Karpas-422 (cell line): ENCODE data around the gene CCL5. TPM values are rescaled to one million over a fixed set of nuclear protein-coding genes. Genes with fewer than 3 reads are reported as not detected.

Source experiments
- DNase-seq: peaks from one replicate; pipeline ENCODE4 v3.0.0-alpha.2; 2015
- H2AFZ ChIP-seq: fragments of 200-600 bp; sonication (generic); 2 replicates; pipeline ENCODE4 v1.6.1; 2014; ENCODE audit warnings: antibody characterized with exemption, low read length, mixed read lengths
- H3K27ac ChIP-seq: fragments of 200-600 bp; sonication (generic); 2 replicates; pipeline ENCODE4 v1.5.1; 2014; ENCODE audit warnings: mild to moderate bottlenecking, low read length, moderate library complexity
- H3K27me3 ChIP-seq: fragments of 200-600 bp; sonication (generic); 2 replicates; pipeline ENCODE4 v1.6.1; 2014; ENCODE audit warnings: low read length, mixed read lengths
- H3K36me3 ChIP-seq: fragments of 200-600 bp; sonication (generic); 2 replicates; pipeline ENCODE4 v1.6.1; 2014; ENCODE audit warnings: low read length, mixed read lengths; ENCODE audit not compliant: insufficient read depth
- H3K4me1 ChIP-seq: fragments of 200-600 bp; sonication (generic); 2 replicates; pipeline ENCODE4 v1.6.1; 2014; ENCODE audit warnings: mild to moderate bottlenecking, low read length, mixed read lengths
- H3K4me2 ChIP-seq: fragments of 200-600 bp; sonication (generic); 2 replicates; pipeline ENCODE4 v1.6.1; 2014; ENCODE audit warnings: low read length, low read depth, mild to moderate bottlenecking; ENCODE audit not compliant: poor library complexity, severe bottlenecking
- H3K4me3 ChIP-seq: fragments of 200-600 bp; sonication (generic); 2 replicates; pipeline ENCODE4 v1.5.1; 2014; ENCODE audit warnings: mild to moderate bottlenecking, antibody characterized with exemption, low read length, mixed read lengths
- H3K79me2 ChIP-seq: fragments of 200-600 bp; sonication (generic); 2 replicates; pipeline ENCODE4 v1.6.1; 2014; ENCODE audit warnings: mild to moderate bottlenecking, low read length, mixed read lengths
- H3K9ac ChIP-seq: fragments of 200-600 bp; sonication (generic); 2 replicates; pipeline ENCODE4 v1.6.0; 2014; ENCODE audit warnings: low read length
- H3K9me2 ChIP-seq: fragments of 200-600 bp; sonication (generic), shearing (Covaris generic); replicated peaks from 2 replicates; pipeline ENCODE4 v1.6.0; 2014; ENCODE audit warnings: mild to moderate bottlenecking, low read length, moderate library complexity; ENCODE audit not compliant: insufficient read depth
- H3K9me3 ChIP-seq: fragments of 300-700, 200-600 bp; sonication (generic); 2 replicates; pipeline ENCODE4 v1.6.1; 2014; ENCODE audit warnings: low read length, mixed read lengths
- H4K20me1 ChIP-seq: fragments of 200-600 bp; sonication (generic); 2 replicates; pipeline ENCODE4 v1.6.1; 2014; ENCODE audit warnings: mild to moderate bottlenecking, antibody characterized with exemption, low read length, low read depth; ENCODE audit not compliant: insufficient read depth
- total RNA-seq: library from RNA; depleted of rRNA; stranded (reverse); fragments of >200 nt; shearing (Covaris generic); gene quantifications from 2 replicates; pipeline ENCODE4 v1.2.3, GENCODE V29; 2014; ENCODE audit warnings: low replicate concordance; rRNA removed

Gene CCL5
- not detected in 2 replicates for total RNA-seq

GRCh38 chr17:35879773-35880654 is at the start of gene CCL5:
Gene CCL5 (minus strand): TSS chr17:35880360.
- Histone ChIP-seq H3K4me1 (no peaks in the 10 kb centered on the region), H2AFZ (no peak within 1 kb of the TSS), H4K20me1 (no peaks in the 10 kb centered on the region), H3K27me3 (no peaks in the 10 kb centered on the region), H3K79me2 (no peaks in the 10 kb centered on the region), H3K9ac (no peak within 1 kb of the TSS), H3K4me2 (no peak within 1 kb of the TSS), H3K36me3 (no peaks in the 10 kb centered on the region), H3K9me2 (no peaks in the 10 kb centered on the region), H3K9me3 (no peaks in the 10 kb centered on the region), H3K27ac (no peak within 1 kb of the TSS), H3K4me3 (no peak within 1 kb of the TSS)
- DNase-seq, result no peak

GRCh38 chr17:35927714-35928113 is 47.6 kb upstream of the CCL5 start:
- peaks cover 11% of the 10 kb centered on the region for H3K79me2 ChIP-seq
- DNase-seq, result no peak
- no peaks in the 10 kb centered on the region for H4K20me1 ChIP-seq
- H3K4me1 ChIP-seq, result peaks cover 16% of the 10 kb centered on the region
- no peaks in the 10 kb centered on the region for H3K9me2 ChIP-seq
- H3K4me3 ChIP-seq, result no peak overlapping the region
- no peak overlapping the region for H3K4me2 ChIP-seq
- no peak overlapping the region for H3K27ac ChIP-seq
- no peaks in the 10 kb centered on the region for H3K27me3 ChIP-seq
- H3K36me3 ChIP-seq, result peaks cover 4% of the 10 kb centered on the region; the same call in 1 of the 2 replicates
- H2AFZ ChIP-seq, result no peak overlapping the region
- no peaks in the 10 kb centered on the region for H3K9me3 ChIP-seq
- no peak overlapping the region for H3K9ac ChIP-seq

GRCh38 chr17:35923609-35924114 is 43.5 kb upstream of the CCL5 start:
- no peak overlapping the region for H2AFZ ChIP-seq
- no peak overlapping the region for H3K9ac ChIP-seq
- no peaks in the 10 kb centered on the region for H3K9me3 ChIP-seq
- no peaks in the 10 kb centered on the region for H4K20me1 ChIP-seq
- no peak overlapping the region for H3K4me3 ChIP-seq
- H3K9me2 ChIP-seq, result no peaks in the 10 kb centered on the region
- H3K4me1 ChIP-seq, result no peaks in the 10 kb centered on the region
- H3K79me2 ChIP-seq, result no peaks in the 10 kb centered on the region
- DNase-seq, result no peak
- H3K4me2 ChIP-seq, result no peak overlapping the region
- no peaks in the 10 kb centered on the region for H3K27me3 ChIP-seq
- peaks cover 4% of the 10 kb centered on the region; the same call in 1 of the 2 replicates for H3K36me3 ChIP-seq
- H3K27ac ChIP-seq, result no peak overlapping the region

- no peaks in the 10 kb centered on the region for H4K20me1 ChIP-seq
- H2AFZ ChIP-seq, result no peak overlapping the region
- H3K9me2 ChIP-seq, result no peaks in the 10 kb centered on the region
- no peak overlapping the region for H3K9ac ChIP-seq
- H3K27me3 ChIP-seq, result no peaks in the 10 kb centered on the region
- no peaks in the 10 kb centered on the region for H3K9me3 ChIP-seq
- H3K4me3 ChIP-seq, result no peak overlapping the region
- no peaks in the 10 kb centered on the region for H3K79me2 ChIP-seq
- DNase-seq, result no peak
- H3K4me2 ChIP-seq, result no peak overlapping the region
- H3K36me3 ChIP-seq, result peaks cover 4% of the 10 kb centered on the region; the same call in 1 of the 2 replicates
- no peaks in the 10 kb centered on the region for H3K4me1 ChIP-seq
- no peak overlapping the region for H3K27ac ChIP-seq
Measured at GRCh38 chr17:35920229-35920628, 40.1 kb upstream of the CCL5 start.

- Histone ChIP-seq H3K79me2 (no peaks in the 10 kb centered on the region), H3K9ac (no peak overlapping the region), H3K9me3 (no peaks in the 10 kb centered on the region), H3K27ac (no peak overlapping the region), H3K4me3 (no peak overlapping the region), H3K27me3 (no peaks in the 10 kb centered on the region), H3K36me3 (no peaks in the 10 kb centered on the region), H3K4me1 (no peaks in the 10 kb centered on the region), H3K4me2 (no peak overlapping the region), H3K9me2 (no peaks in the 10 kb centered on the region), H2AFZ (no peak overlapping the region), H4K20me1 (no peaks in the 10 kb centered on the region)
- no peak for DNase-seq
Measured at GRCh38 chr17:35918665-35919064, 38.5 kb upstream of the CCL5 start.

GRCh38 chr17:35917519-35918213 is 37.5 kb upstream of the CCL5 start:
- H3K9ac ChIP-seq, result no peak overlapping the region
- H3K27me3 ChIP-seq, result no peaks in the 10 kb centered on the region
- DNase-seq, result no peak
- H3K4me2 ChIP-seq, result no peak overlapping the region
- H4K20me1 ChIP-seq, result no peaks in the 10 kb centered on the region
- H3K79me2 ChIP-seq, result no peaks in the 10 kb centered on the region
- H3K36me3 ChIP-seq, result no peaks in the 10 kb centered on the region
- H3K9me2 ChIP-seq, result no peaks in the 10 kb centered on the region
- no peak overlapping the region for H3K4me3 ChIP-seq
- no peaks in the 10 kb centered on the region for H3K4me1 ChIP-seq
- no peak overlapping the region for H2AFZ ChIP-seq
- no peak overlapping the region for H3K27ac ChIP-seq
- H3K9me3 ChIP-seq, result no peaks in the 10 kb centered on the region

- H3K36me3 ChIP-seq, result no peaks in the 10 kb centered on the region
Measured at GRCh38 chr17:35915153-35915964, 35.2 kb upstream of the CCL5 start.

More at GRCh38 chr17:35915153-35915964, 35.2 kb upstream of the CCL5 start:
- Histone ChIP-seq H3K79me2 (no peaks in the 10 kb centered on the region), H3K27me3 (no peaks in the 10 kb centered on the region), H3K9me2 (no peaks in the 10 kb centered on the region), H3K9ac (no peak overlapping the region), H3K27ac (no peak overlapping the region), H2AFZ (no peak overlapping the region), H3K4me1 (no peaks in the 10 kb centered on the region), H4K20me1 (no peaks in the 10 kb centered on the region), H3K9me3 (no peaks in the 10 kb centered on the region), H3K4me2 (no peak overlapping the region), H3K4me3 (no peak overlapping the region)
- DNase-seq, result peak; percentile 49
